ENCODE measurements around the gene ETFB.
A peak's percentile ranks its signal among the peaks of the same experiment; 100 is the strongest.
"Not testable (repeated sequence)": the region's sequence is repeated elsewhere in the genome, so short reads cannot be mapped to it uniquely, and the experiment has no call there.

Gene ETFB

GRCh38 chr19:51365965-51366388, at the start of gene ETFB:
Gene ETFB (minus strand): TSS chr19:51366388. CDS start chr19:51366326, 62 bp downstream.
- DNase-seq (ENCODE audit: low read depth), result no peak

DNA sequence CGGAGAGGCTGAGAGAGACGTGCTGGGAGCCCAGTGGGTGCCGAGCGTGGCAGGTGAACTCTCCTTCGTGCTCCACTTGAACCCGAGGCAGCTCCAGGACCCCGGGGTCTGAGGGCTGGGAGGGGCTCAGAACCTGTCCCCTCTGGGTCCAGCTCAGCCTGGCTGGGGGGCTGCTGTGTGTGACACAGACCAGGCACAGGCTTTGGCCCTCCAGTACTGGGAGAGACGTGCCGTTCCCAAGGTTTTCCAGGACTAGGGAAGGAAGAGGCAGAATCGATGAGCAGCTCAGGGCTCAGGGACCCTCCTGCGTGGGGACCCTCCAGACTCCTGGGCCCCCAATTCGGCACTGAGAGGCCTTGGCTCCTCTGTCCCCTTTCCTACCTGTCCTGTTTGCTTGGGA, 49.0 kb upstream of the ETFB start:
- DNase-seq (ENCODE audit: low read depth), result no peak

DNA sequence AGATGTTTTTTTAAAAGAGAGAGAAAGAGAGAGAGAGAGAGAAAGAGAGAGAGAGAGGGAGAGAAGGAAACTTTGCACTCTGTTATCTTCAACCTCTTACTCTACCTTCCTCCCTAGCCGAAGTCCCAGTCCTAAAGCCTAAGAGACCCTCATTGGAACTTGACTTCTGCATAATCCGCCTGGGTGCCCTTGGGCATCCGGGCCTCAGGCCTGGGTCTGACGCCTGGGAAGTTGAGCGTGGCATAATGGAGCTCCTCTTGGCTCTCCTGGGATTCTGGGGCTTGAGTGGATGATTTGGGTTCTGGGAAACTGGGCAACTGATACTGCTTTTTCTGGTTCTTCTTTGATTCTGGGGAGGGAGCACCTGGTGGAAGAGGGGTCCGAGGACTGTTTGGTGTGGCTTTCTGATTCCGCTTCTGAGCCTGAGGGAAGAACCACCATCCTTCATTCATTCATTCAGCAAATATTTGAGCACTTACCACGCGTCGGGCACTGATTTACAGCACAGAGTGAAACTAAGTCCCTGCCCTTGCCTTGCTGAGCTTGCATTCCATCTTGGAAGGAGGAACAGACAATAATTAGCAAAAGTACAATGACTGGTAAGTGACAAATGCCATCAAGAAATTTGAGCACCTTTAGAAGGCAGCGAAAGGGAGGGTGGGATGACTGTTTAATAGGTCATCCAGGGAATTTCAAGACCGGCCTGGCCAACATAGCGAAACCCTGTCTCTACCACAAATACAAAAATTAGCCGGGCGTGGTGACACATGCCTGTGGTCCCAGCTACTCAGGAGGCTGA, 45.0 kb upstream of the ETFB start:
- no peak for DNase-seq (ENCODE audit: low read depth)

DNA sequence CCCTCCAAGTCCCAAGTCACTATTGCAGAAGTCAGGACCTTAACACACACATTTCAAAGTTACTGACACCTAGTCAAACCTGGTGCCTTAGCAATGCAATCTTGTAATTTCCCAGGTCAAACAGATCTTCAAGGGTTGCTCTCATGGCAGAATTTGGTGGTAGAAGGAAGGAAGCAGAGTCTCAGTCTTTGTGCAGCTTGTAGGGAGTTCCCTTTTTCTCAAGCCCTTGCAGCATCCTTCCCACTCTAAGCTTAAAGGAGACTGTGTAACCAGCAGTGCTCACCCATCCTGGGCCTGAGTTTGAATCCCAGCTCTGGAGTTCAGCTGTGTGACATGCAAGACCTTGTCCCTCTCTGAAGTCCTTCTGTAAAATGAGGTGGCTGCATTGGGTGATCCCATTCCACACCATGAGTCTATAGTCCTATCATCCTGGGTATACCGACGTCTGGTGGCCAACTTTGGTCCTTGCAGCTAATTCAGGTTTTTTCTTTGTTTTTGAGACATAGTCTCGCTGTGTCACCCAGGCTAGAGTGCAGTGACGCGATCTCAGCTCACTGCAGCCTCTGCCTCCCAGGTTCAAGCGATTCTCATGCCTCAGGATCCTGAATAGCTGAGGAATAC, 41.4 kb upstream of the ETFB start:
- no peak for DNase-seq (ENCODE audit: low read depth)

GRCh38 chr19:51402117-51402516, 35.9 kb upstream of the ETFB start:
- DNase-seq (ENCODE audit: low read depth), result no peak

GRCh38 chr19:51399936-51400335, 33.7 kb upstream of the ETFB start:
- DNase-seq (ENCODE audit: low read depth), result not testable (repeated sequence)

GRCh38 chr19:51399231-51399630, 33.0 kb upstream of the ETFB start:
- no peak for DNase-seq (ENCODE audit: low read depth)

DNA sequence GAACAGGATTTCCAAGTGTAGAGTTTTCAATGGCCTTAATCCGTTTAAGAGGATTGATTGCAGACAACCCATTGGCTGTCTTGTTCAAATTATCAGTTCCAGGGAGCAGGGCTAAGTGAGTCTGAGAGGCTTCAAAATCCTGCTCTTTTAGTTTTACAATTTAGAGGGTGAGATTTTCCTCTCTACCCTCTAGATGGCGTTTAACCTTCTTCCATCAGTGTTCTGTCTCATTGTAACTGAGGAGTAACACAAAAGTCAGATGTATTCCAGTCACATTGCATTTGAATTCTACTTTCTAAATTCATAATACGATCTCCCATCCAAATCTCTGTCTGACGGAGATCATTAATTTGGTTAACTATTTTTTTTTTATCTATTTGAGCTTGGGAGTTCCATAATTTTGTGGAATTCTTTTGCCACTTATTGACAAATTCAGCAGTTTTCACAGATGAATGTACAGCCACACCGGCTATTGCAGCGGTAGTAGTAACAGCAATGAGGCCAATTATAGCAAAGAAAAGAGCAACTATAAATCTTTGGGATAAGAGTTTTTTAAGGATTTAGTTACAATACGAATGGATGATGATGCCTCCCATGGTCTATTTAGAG, 32.0 kb upstream of the ETFB start:
- no peak for DNase-seq (ENCODE audit: low read depth)

GRCh38 chr19:51397453-51397852, 31.3 kb upstream of the ETFB start:
- DNase-seq (ENCODE audit: low read depth), result not testable (repeated sequence)

- no peak for DNase-seq (ENCODE audit: low read depth)
These were observed 30.0 kb upstream of the ETFB start for GRCh38 chr19:51396175-51396574.

DNA sequence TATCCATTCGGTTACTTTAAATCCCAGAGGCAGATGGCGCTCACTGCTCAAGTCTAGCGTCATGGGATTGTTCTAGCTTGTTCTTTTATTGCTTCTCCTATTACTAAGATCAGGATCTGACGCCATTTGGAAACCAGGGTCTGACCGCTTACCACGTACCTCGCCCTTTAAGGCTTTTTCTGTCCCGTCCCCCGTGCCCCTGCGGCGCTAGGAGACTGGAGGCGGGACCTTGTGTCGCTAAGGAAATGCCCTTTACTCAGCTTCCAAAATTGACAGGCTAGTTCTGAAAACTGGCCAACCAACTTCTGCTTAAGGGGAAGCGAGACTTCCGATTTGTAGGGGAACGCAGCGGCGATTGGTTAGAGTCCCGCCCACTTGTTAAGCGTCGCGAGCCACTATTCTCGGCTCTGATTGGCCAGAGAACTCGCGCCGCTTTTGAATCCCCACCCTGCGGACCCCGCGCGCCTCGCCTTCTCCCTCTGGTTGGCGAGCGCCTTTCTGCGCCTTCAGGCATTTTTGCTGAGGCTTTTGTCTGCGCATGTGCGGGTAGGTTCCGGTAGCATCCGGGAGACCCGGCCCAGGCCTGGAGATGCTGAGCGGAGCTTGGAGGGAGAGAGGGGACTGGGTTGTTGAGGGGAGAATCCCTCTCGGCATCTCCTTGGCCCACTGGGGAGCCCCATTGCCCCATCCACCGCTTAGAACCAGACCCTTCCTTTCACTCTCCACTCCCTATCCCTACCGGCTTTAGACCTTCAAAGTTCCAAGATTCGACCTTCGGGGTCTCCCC, 28.1 kb upstream of the ETFB start:
- DNase-seq (ENCODE audit: low read depth), result peak; percentile 70

GRCh38 chr19:51392701-51393100, 26.5 kb upstream of the ETFB start:
- no peak for DNase-seq (ENCODE audit: low read depth)

DNA sequence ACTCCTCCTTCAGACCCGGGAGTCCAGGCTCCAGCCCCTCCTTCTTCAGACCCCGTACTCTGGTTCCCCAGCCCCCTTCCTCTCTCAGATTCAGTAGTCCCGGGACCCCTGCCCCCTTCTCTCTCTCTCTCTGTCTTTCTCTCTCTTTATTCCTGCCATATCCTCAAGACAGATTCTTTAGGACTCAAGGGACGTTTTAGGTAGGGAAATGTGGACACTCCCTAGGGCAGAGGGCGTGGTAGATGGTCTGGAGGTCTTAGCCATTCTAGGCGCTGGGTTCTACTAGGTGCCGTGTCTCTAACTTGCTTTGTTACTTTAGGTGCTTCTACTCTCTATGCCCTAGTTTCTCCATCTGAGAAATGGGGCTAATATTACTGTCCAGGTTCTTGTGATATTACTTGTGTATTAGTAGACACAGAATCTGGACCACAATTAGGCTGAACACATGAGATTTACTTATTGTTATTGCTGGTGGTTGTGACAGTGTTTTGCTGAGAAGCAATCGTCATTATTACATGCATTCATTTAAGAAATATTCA, 25.0 kb upstream of the ETFB start:
- DNase-seq (ENCODE audit: low read depth), result no peak

GRCh38 chr19:51389143-51389542, 23.0 kb upstream of the ETFB start:
- no peak for DNase-seq (ENCODE audit: low read depth)

DNA sequence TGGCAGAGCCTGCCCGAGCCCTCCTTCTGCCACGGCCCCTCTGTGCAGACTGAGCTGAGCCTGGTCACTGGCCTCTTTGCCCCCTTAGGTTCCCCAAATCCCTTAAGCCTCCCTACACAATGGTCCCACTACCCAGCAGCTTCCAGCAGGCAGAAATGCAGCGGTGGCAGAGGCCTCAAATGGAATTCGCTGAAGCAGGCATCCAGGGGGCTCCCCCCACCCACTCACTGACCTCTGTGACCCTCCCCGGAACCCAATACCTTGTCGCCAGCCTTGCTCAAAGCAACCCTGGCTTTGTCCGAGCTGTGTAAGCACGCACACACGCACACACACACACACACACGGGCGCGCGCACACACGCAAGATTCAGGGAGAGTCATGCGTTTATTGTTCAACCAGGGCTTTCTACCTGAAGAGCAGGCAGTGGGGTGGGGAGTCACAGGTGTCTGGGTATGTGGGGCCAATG, 21.8 kb upstream of the ETFB start, which contains the start of gene LIM2:
TSS of gene LIM2 (minus strand) at position 51 of the 466 bp plus-strand sequence. CDS start 531 bp downstream, outside the sequence.
- DNase-seq (ENCODE audit: low read depth), result no peak

DNA sequence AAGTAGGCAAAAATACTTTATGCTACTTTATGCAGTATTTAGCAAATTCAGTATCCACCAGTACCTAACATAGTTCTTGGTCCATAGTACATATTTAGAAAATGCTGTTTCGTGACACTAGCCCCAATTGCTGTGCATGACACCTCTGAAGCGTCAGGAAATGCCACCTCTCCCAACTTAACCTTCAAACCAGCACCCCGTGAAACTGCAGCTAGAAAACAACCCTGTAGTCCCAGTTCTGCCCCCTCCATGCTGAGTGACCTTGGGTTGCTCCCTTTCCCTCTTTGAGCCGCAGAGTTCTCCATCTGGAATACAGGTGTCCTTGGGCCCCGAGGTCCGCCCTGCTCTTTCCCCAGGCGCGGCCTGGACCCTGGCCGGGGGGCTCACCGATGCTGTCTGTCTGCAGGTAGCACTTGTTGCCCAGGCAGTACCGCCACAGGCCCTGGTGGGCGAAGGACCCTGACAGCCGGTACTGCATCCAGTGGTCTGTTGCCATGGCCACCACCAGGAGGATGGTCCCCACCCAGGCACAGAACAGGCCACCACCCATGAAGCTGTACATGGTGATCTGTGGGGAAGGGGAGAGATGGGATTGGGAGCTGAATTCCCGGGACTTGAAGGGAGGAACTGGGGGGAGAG, 20.8 kb upstream of the ETFB start:
- no peak for DNase-seq (ENCODE audit: low read depth)

GRCh38 chr19:51382004-51382403, 15.8 kb upstream of the ETFB start:
- DNase-seq (ENCODE audit: low read depth), result no peak

DNA sequence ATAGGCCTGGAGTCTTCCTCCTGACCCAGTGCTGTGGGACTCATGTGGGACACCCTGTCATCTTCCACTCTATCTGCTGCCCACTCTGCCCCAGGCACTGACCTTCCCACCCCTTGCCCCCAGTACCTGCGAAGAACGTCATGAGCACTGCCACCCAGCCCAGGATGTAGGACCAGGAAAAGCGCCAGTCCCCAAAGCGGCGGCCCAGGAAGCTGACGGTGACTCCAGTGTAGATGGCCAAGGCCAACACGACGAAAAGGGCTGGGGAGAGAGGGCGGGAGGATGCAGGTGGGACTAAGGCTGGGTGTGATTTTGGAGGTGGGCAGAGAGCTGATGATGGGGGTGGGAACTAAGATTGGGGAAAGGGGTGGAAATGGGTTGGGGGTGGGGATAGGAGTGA, 14.2 kb upstream of the ETFB start:
- no peak for DNase-seq (ENCODE audit: low read depth)

DNA sequence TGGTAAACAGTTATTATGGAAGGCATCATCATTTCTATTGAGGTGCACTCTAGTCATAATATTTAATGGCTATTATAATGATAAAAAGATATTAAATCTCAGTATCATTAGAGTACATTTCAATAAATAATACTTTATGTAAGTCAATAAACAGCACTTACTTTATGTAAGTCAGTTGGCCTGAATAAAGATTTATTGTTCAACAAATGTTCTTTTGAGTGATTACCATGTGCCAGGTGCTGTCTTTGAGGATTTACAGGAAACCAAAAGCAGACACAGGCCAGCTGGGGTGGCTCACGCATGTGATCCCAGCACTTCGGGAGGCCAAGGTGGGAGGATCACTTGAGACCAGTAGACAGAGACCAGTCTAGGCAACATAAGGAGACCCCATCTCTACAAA, 11.2 kb upstream of the ETFB start:
- no peak for DNase-seq (ENCODE audit: low read depth)

- DNase-seq (ENCODE audit: low read depth), result no peak
These were observed 9.5 kb upstream of the ETFB start for GRCh38 chr19:51375504-51376221.
